Endothelial cell (in vitro differentiated cells): Measurements from ENCODE around the gene TMC7. TPM values are rescaled to one million over a fixed set of nuclear protein-coding genes. Genes with fewer than 3 reads are reported as not detected.

Experiments used
- DNase-seq: peaks from one replicate; pipeline ENCODE4 v3.0.0; 2021; ENCODE audit warnings: low spot score
- H3K27ac Mint-ChIP-seq: one replicate; pipeline ENCODE4 v1.8.0; 2021; ENCODE audit warnings: mixed read lengths, inconsistent platforms; ENCODE audit not compliant: unreplicated experiment
- H3K27me3 Mint-ChIP-seq: one replicate; pipeline ENCODE4 v1.8.0; 2021; ENCODE audit warnings: mild to moderate bottlenecking, moderate library complexity, mixed read lengths, inconsistent platforms; ENCODE audit not compliant: unreplicated experiment
- H3K36me3 Mint-ChIP-seq: one replicate; pipeline ENCODE4 v1.8.0; 2021; ENCODE audit warnings: mild to moderate bottlenecking, low read depth, mixed read lengths, inconsistent platforms; ENCODE audit not compliant: unreplicated experiment
- H3K4me1 Mint-ChIP-seq: one replicate; pipeline ENCODE4 v1.8.0; 2021; ENCODE audit warnings: mild to moderate bottlenecking, mixed read lengths, inconsistent platforms; ENCODE audit not compliant: unreplicated experiment
- H3K4me3 Mint-ChIP-seq: one replicate; pipeline ENCODE4 v1.8.0; 2021; ENCODE audit warnings: mild to moderate bottlenecking, mixed read lengths, inconsistent platforms; ENCODE audit not compliant: unreplicated experiment
- H3K9me3 Mint-ChIP-seq: one replicate; pipeline ENCODE4 v1.8.0; 2021; ENCODE audit warnings: mixed read lengths, inconsistent platforms; ENCODE audit not compliant: unreplicated experiment
- total RNA-seq: library from RNA; stranded (reverse); fragmentation: NEBNext Ultra II Directional; extraction: Animal tissue kit (Norgen Biotek cat#: 25700); gene quantifications from one replicate; pipeline ENCODE4 v1.2.1, GENCODE V29; 2021; ENCODE audit not compliant: unreplicated experiment
- TF ChIP-seq, protein P1 (sequence below): fragments of 200-600 bp; sonication (generic); IDR thresholded peaks from one replicate; pipeline ENCODE4 v1.5.0; 2021; ENCODE audit warnings: antibody characterized with exemption; ENCODE audit not compliant: unreplicated experiment

The TMC7 gene
- total RNA-seq, 1 donor from 2014 or later = 16.9 TPM

DNA sequence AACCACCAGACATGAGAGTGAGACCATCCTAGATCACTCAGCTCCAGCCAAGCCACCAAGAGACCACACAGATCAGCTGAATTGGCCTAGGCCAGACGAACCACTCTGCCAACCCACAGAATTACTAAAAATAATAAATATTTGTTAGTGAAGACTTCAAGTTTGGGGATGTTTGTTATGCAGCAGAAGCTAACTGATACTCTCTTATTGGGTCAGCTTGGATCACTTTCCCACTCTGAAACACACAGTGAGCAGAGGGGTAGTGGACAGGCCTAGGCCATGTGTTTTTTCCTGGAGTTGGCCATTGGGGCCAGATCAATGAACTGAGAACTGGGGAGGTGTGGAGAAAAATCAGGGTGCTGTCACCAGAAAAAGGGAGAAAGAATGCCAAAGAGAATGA, 114.4 kb downstream of the TMC7 start:
- no peaks in the 10 kb centered on the region for H3K4me1 Mint-ChIP-seq
- TF ChIP-seq, protein P1, sequence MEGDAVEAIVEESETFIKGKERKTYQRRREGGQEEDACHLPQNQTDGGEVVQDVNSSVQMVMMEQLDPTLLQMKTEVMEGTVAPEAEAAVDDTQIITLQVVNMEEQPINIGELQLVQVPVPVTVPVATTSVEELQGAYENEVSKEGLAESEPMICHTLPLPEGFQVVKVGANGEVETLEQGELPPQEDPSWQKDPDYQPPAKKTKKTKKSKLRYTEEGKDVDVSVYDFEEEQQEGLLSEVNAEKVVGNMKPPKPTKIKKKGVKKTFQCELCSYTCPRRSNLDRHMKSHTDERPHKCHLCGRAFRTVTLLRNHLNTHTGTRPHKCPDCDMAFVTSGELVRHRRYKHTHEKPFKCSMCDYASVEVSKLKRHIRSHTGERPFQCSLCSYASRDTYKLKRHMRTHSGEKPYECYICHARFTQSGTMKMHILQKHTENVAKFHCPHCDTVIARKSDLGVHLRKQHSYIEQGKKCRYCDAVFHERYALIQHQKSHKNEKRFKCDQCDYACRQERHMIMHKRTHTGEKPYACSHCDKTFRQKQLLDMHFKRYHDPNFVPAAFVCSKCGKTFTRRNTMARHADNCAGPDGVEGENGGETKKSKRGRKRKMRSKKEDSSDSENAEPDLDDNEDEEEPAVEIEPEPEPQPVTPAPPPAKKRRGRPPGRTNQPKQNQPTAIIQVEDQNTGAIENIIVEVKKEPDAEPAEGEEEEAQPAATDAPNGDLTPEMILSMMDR = no peak
- no peak overlapping the region for H3K4me3 Mint-ChIP-seq
- H3K27ac Mint-ChIP-seq = no peak overlapping the region
- H3K9me3 Mint-ChIP-seq = no peaks in the 10 kb centered on the region
- H3K27me3 Mint-ChIP-seq = no peaks in the 10 kb centered on the region
- no peaks in the 10 kb centered on the region for H3K36me3 Mint-ChIP-seq
- no peak for DNase-seq

DNA sequence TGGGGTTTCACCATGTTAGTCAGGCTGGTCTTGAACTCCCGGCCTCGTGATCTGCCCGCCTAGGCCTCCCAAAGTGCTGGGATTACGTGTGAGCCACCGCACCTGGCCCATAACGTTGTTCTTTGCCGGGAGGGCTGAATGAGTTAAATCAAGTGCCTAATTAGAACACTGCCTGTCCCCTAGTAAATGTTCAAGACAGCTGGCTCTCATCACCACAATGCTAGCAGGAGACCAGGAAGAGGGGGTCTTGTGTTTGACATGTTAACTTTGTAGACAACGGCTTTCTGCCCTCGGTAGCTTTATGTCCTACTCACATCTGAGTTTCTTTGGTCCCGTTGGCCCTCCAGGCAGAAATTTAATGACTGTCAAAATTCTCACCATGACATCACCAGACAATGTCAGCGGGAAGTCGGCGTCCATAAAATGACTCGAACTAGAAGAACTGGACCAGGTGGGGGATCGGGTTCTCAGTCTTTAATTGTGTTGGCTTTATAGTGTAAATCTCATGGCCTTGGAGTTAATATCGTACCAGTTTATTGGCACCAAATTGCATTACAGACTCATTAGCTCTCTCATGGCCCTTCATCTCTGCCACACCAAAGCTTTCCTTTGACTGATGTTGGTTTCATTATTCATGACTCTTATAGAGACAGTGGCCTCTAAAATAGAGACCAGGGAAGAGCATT, 118.6 kb downstream of the TMC7 start:
- TF ChIP-seq, protein P1 = no peak
- DNase-seq = no peak
- Mint-ChIP-seq H3K27ac (no peak overlapping the region), H3K4me1 (peaks cover 7% of the 10 kb centered on the region), H3K27me3 (peaks cover 1% of the 10 kb centered on the region), H3K4me3 (peak overlapping the region; percentile 23), H3K36me3 (no peaks in the 10 kb centered on the region), H3K9me3 (no peaks in the 10 kb centered on the region)

DNA sequence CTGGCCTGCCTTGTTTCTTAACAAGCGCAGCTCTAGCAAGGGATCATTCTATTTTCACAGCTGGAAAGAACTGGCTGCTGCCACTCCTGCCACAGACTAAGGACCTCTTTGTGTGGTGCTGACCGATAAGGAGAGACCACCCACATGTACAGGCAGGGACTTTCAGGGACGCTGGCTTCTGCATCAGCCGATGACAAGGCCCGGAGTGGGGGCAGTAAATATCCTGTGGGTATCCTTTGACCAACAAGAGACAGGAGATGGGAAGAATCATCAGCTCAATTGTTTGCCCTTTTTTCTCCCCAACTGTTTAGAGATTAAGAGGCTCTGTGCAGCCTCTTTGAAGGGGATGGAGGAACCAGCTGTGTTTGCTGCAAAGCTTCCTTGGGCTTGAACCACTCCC, 120.9 kb downstream of the TMC7 start:
- Mint-ChIP-seq H3K36me3 (no peaks in the 10 kb centered on the region), H3K27me3 (peaks cover 5% of the 10 kb centered on the region), H3K4me1 (peaks cover 7% of the 10 kb centered on the region), H3K27ac (no peak overlapping the region), H3K9me3 (no peaks in the 10 kb centered on the region), H3K4me3 (no peak overlapping the region)
- TF ChIP-seq, protein P1 = no peak
- DNase-seq = no peak

DNA sequence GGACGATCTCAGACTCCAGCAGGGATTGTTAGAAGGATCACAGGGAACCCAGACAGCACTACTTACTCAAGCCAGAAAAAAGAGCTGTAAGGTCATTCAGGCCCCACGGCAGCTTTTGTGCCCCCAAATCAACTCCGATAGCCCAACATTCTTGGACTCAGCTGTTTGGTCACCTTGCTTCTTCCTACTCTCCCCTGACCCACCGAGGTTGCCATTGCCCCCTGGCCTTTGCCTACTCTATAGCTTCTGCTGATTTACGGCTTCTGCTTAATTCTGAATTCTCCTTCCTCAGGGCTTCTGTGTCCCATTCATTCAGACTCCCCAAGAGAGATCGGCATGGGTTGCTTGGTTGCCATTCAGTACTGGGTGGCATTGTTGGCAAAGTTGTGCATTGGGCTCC, 121.4 kb downstream of the TMC7 start:
- Mint-ChIP-seq H3K4me1 (peaks cover 7% of the 10 kb centered on the region), H3K36me3 (no peaks in the 10 kb centered on the region), H3K4me3 (no peak overlapping the region), H3K9me3 (no peaks in the 10 kb centered on the region), H3K27ac (no peak overlapping the region), H3K27me3 (peaks cover 5% of the 10 kb centered on the region)
- no peak for DNase-seq
- TF ChIP-seq, protein P1 = no peak

DNA sequence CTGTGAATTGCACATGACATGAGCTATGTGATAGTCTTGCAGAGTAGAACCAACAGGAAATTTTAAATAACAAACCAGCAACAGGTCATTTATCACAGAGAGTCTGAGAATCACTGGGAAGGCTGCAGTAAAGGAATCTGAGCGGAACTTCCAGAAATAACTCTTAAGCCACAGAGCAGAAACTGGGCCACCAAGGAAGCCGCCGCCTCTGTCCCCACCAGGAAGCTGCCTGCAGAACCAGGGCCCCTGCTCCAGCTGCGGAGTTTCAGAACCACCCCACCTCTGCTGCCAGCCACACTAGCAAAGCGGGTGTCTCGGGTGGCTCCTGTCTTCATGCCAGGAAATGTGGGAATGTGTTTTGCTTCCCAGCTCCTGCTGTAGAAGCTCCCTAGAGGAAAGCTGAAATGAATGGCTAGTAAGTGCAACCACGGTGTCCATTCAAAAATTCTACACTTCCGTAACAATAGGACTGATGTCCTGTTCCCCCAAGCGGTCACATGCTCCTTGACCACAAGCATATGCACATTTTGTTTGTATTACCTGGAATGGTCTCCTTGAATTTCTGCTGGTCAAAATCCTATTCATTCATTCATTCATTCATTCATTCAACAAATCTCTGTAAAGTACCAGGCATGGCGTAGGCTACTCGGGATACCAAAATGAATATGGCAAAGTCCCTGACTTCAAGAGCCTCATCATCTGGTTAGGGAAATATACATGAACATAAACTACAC, 122.3 kb downstream of the TMC7 start:
- TF ChIP-seq, protein P1 = no peak
- no peak for DNase-seq
- Mint-ChIP-seq H3K27ac (no peak overlapping the region), H3K36me3 (no peaks in the 10 kb centered on the region), H3K4me3 (no peak overlapping the region), H3K9me3 (no peaks in the 10 kb centered on the region), H3K4me1 (peaks cover 7% of the 10 kb centered on the region), H3K27me3 (peaks cover 6% of the 10 kb centered on the region)
